ENCODE results near the gene C17orf75.

C17orf75 gene

GRCh38 chr17:32297860-32298259 is 44.1 kb downstream of the C17orf75 start:
- no peak for DNase-seq (ENCODE audit: low read depth in 1 of 2, low spot score in 1 of 2)
- H3K4me3 ChIP-seq (replicated peaks; ENCODE audit: insufficient read depth, low read length), result no peak overlapping the region
- H3K27me3 ChIP-seq (ENCODE audit: insufficient read depth, poor library complexity, severe bottlenecking), result no peaks in the 10 kb centered on the region
- TF ChIP-seq REST (IDR thresholded peaks at IDR 0.05; ENCODE audit: insufficient replicate concordance, low read depth), result no peak
- no peak overlapping the region for H3K27ac ChIP-seq (replicated peaks)

- no peaks in the 10 kb centered on the region for H3K27me3 ChIP-seq (ENCODE audit: insufficient read depth, poor library complexity, severe bottlenecking)
- no peak overlapping the region for H3K4me3 ChIP-seq (replicated peaks; ENCODE audit: insufficient read depth, low read length)
- H3K27ac ChIP-seq (replicated peaks), result no peak overlapping the region
- no peak for DNase-seq (ENCODE audit: low read depth in 1 of 2, low spot score in 1 of 2)
- no peak for TF ChIP-seq CTCF (IDR thresholded peaks at IDR 0.05; ENCODE audit: insufficient read depth, low read length)
- no peak for TF ChIP-seq POLR2AphosphoS5 (IDR thresholded peaks at IDR 0.05; ENCODE audit: low read depth)
- no peak for TF ChIP-seq GABPA (IDR thresholded peaks at IDR 0.05; ENCODE audit: low read depth)
- TF ChIP-seq SPI1 (IDR thresholded peaks at IDR 0.05; ENCODE audit: borderline replicate concordance, low read depth), result no peak
- TF ChIP-seq REST (IDR thresholded peaks at IDR 0.05; ENCODE audit: insufficient replicate concordance, low read depth), result no peak
Measured at GRCh38 chr17:32297424-32297823, 44.5 kb downstream of the C17orf75 start.

- TF ChIP-seq SPI1 (IDR thresholded peaks at IDR 0.05; ENCODE audit: borderline replicate concordance, low read depth) (no peak), REST (IDR thresholded peaks at IDR 0.05; ENCODE audit: insufficient replicate concordance, low read depth) (no peak), POLR2AphosphoS5 (IDR thresholded peaks at IDR 0.05; ENCODE audit: low read depth) (no peak), CTCF (IDR thresholded peaks at IDR 0.05; ENCODE audit: insufficient read depth, low read length) (no peak), GABPA (IDR thresholded peaks at IDR 0.05; ENCODE audit: low read depth) (no peak)
- H3K27me3 ChIP-seq (ENCODE audit: insufficient read depth, poor library complexity, severe bottlenecking), result no peaks in the 10 kb centered on the region
- DNase-seq (ENCODE audit: low read depth in 1 of 2, low spot score in 1 of 2), result no peak
- no peak overlapping the region for H3K27ac ChIP-seq (replicated peaks)
- no peak overlapping the region for H3K4me3 ChIP-seq (replicated peaks; ENCODE audit: insufficient read depth, low read length)
Measured at GRCh38 chr17:32292094-32292493, 49.9 kb downstream of the C17orf75 start.

Measured in HL-60 (cell line).